ENCODE measurements around the gene DDX6.
"Not testable (repeated sequence)": the region's sequence is repeated elsewhere in the genome, so short reads cannot be mapped to it uniquely, and the experiment has no call there.

The DDX6 gene

DNA sequence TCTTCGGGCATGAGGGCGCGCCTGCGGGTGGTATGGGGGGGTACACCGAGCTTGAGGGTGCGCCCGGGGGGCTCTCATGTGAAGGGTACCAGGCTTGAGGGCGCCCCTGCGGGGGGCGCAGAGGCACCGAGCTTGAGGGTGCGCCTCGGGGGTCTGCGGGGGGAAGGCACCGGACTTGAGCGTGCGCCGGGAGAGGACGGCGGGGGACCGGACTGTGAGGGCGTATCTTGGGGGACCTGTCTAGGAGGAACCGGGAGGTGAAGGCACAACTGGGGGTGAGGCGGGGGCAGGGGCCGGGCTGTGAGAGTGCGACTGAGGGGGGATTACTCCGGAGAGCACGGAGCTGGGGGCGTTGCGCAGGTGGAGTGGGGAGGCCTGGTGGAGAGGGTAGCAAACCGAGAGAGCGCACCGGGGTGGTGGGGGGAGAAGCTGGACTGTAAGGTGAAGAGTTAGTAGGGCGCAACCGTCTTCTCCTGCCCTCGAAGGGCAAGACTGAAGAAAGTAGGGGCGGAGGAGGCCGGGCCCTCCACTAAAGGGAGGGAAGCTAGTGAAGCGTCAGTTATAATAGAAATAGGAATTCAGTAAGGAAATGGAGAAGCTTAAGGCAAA is 1.1 kb upstream of the DDX6 start:
- peak; percentile 35 to 62 (median 54) for DNase-seq

DNA sequence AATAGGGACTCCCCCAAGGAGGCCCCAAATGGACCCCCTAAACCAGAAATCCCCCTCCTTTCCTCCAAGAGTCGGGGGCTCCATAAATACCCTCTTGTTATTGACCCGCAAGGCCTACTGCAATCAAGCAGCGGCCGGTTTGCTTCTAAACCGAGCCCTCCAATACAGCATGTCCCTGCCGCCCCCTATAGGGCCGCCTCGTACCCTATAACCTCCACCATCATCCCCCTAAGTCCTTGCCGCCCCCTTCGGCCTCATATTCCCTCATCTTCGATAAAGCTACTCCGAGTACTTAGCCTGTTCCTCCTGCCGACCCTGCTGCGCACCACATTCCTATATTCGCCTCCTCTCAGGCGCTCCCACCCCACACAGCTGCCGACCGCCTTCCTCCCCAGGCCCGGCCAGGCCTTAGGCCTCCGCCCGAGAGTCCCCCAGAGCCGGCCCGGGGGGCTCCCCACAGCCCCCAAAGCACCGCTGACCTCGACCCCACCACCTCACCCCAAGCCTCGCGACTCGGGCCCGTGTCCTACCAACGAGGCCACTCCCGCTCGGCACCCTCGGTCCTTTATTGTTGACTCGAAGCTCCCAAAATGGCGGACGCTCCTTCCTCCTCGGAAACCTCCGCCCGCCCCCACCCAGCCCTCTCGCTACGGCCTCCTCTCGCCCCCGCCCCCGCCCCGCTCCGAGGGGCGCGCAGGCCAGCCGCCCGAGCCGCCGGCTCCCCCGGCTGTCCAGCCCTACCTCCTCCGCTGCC is 430 bp downstream of the DDX6 start:
- peak; percentile 42 to 65 (median 58) for DNase-seq

DNA sequence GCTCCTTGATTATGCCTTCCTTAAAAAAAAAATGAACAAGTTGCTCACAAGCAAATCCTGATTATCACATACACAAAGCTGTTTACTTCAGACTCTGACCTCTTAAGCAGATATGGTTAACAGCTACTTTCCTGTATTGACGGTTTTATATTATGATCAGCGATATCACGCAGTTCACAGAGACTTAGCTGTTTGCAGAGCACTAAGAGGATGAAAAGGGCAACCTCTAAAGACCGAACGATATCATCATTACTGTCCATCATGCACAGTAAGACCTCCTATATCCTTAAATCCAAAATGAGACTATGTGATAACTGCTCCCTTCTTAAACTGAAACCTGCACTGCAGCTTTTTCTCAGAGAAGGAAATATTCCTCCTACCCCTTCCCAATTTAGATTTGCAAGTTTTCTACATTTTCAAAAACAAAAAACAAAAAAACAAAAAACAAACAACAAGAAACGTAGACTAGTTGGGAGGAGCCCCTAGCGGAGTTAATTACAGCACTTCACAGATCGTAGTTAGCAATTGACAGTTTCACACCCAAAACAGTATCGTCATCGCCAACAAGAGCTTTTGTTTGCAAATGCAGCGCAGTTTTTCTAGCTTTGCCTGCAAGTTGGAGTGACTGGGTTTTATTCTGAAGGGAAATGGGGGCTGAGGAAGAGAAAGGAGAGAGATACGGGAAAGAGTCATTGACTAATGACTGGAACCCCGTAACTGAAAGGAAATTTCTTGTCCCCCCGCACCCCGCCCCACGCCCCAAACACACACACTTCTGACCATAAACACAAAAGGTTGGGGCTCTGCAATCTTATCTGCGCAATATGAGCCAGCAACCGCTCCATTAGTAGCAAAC is 1.2 kb downstream of the DDX6 start:
- DNase-seq, result peak; percentile 41 to 55 (median 46)

DNA sequence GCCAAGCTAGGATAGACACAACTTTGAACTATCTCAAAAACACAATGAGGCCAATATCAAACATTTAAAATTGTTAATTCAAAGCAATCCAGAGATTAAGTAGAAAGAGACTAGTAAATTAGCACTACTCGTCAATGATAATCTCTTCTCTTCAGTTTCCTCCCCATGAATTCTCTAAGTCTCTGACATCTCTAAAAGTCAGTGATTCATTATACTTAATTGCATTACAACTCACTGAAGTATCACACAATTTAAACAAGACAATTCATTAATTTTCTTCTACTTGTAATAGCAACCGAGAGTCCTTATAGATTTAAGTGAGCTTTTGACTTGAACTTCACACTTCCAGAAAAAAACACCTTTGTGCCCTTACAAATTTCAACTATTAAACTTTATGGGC is 4.3 kb downstream of the DDX6 start:
- DNase-seq, result no peak

DNA sequence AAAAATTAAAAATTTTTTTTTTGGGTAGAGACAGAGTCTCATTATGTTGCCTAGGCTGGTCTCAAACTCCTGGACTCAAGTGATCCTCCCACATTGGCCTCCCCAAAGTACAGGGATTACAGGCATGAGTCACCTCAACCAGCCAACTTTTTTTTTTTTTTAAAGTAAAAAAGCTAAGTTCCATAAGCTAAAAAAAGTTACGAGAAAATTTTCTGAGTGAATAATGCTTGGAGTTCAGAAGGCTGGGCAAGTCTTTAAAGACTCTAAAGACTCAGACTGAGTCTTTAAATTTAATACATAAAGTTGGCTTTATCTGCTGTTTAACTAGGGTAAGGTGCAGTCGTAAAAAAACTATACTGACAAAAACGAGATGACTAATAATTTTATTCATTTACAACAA is 5.6 kb downstream of the DDX6 start:
- DNase-seq, result peak in 3 of 4 experiments; percentile 14 to 38 (median 32)

DNA sequence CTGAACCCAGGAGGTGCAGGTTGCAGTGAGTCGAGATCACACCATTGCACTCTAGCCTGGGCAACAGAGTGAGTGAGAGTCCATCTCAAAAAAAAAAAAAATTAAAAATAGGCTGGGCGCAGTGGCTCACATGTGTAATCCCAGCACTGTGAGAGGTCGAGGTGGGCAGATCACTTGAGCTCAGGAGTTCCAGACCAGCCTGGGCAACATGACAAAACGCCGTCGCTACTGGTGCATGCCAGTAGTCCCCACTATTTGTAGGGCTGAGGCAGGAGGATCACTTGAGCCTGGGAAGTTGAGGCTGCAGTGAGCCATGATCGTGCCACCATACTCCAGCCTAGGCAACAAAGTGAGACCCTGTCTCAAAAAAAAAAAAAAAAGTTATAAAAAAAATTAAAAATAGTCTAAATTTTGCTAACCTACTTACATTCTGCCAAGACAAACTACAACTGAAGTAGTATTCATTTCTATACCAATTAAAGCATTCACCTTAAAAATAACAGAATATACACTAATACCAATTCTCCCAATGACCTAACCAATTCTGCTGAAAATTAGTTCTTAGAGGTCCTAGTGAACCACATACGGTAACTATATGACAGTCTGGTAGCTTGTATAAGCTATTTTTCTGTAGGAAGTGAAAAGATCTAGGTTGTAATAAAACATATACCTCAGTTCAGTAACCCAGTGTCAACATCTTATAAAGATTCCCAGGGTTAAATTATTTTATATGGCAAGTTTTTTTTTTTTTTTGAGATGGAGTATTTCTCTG is 7.1 kb downstream of the DDX6 start:
- no peak for DNase-seq

DNA sequence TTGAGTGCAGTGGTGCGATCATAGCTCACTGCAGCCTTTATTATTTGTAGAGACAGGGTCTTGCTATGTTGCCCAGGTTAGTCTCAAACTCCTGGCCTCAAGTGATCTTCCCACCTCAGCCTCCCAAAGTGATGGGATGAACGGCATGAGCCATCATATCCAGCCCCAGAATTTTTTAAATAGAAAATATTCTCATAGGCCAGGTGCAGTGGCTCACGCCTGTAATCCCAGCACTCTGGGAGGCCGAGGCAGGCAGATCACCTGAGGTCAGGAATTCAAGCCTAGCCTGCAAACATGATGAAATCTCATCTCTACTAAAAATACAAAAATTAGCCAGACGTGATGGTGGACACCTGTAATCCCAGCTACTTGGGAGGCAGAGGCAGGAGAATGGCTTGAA is 7.6 kb downstream of the DDX6 start:
- DNase-seq, result not testable (repeated sequence)

DNA sequence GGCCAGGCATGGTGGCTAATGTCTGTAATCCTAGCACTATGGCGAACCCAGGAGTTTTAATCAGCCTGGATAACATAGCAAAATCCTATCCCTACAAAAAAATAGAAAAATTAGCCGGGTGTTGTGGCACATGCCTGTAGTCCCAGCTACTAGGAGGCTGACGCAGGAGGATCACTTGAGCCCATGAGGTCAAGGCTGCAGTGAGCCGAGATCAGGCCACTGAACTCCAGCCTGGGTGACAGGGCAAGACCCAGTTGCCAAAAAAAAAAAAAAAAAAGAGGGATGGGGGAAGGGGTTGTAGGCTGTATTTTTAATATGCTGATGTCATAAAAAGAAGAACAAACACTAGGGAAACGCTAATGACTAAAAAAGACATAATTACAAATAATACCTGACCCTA is 12.1 kb downstream of the DDX6 start:
- DNase-seq, result no peak

DNA sequence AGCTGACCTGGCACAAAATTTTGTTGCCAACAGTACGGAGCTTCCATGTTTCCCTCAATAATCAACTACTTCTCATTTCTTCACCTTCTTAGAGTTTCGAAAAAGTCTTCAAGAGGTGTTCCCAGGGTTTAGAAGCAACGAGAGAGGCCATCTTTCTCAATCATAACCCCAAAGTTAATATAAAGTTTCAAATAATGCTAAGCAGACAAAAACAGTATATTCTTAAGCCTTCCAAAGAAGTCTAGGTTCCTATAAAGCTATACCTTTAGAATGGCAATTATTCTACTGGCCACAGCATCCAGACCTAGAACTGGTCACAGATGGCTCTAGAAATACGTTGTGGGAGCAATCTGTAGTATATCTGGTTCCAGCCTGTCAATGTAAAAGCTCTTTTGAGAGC is 16.9 kb downstream of the DDX6 start:
- DNase-seq, result no peak

DNA sequence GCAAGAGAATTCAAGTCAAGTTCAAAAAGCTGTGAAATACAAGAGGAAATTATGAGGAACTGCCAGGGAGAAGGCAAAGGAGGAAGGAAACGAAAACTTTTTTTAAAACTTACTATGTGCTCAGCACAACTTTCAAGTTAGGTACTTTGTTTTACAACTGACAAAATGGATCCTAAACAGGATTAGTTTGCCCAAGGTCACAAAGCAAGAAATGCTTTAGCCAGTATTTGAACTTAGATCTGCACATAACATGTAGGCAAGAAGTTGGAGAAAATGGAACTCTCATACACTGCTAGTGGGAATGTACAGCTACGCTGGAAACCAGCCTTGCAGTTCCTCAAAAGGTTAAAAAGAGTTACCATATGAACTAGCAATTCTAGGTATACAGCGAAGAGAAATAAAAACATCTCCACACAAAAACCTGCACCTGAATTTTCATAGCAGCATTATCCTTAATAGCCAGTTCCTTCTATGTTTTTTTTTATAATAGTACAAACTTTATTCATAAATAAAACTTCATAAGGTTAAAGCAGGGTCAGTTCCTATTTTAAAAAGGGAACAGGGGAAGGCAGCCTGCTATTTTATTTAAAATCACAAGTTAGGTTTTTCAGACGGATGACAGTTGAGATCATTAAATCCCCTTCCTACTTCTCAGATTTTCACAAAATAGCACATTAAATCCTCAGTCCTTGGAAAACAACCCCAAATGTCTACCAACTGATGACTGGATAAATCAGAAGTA is 19.2 kb downstream of the DDX6 start:
- DNase-seq, result peak; percentile 31 to 76 (median 57)

DNA sequence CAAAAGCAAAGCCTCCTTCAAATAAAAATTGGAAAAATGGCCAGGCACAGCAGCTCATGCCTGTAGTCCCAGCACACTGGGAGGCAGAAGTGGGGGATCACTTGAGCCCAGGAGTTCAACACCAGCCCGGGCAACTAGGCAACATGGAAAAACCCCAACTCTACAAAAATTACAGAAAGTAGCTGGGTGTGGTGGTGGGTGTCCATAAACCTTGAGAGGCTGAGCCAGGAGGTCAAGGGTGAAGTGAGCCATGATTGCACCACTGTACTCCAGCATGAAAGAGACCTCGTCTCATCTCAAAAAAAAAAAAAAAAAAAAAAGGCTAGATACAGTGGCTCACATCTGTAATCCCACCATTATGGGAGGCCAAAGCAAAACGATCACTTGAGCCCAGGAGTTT is 22.3 kb downstream of the DDX6 start:
- DNase-seq, result peak in 3 of 4 experiments; percentile 23 to 30 (median 24)

DNA sequence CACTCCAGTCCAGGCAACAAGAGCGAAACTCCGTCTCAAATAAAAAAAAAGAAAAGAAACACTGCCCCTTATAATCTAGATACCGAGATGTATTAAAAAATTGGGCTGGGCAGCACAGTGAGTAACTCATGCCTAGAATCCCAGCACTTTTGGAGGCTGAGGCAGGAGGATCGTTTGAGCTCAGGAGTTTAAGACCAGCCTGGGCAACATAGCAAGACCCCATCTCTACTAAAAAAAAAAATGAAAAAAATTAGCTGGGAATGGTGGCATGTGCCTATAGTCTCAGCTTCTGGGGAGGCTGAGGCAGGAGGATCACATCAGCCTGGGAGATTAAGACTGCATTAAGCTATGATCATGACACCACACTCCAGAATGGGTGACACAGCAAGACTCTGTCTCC is 24.9 kb downstream of the DDX6 start:
- DNase-seq, result no peak

DNA sequence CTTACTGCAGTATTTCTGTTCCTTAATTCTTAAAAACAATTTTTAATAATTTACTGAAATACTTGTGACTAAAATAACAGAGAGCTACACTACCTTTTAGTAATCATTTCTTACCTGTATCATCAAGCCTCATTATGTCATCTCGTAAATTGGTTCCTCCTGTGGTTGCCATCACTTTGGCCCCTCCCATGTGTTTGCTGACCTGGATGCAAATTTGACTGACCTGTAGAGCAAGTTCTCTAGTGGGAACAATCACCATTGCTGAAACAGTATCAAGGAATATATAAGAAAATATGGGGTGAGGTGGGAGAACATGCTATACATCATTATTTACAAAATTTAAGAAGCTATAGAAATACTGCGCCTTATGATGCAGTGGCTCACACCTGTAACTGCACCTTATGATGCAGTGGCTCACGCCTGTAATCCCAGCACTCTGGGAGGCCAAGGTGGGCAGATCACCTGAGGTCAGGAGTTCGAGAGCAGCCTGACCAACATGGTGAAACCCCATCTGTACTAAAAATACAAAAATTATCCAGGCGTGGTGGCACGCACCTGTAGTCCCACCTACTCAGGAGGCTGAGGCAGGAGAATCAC is 25.8 kb downstream of the DDX6 start:
- not testable (repeated sequence) for DNase-seq

DNA sequence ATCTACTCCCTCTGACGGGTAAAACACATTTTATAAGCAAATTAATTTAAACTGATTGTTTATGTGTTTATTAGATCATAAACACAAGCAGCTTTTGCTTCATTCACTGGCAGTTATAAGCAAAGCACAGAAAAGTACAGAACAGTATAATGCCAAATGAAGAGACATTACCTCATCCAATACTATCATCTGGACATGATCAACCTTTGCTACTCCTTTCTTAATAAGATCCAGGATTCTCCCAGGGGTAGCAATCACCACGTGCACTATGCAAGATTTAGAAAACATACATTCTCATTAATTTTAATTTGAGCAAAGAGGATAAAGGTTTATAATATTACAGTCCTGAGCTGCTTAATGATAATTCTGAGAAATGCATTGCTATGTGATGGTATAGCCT is 27.9 kb downstream of the DDX6 start:
- no peak for DNase-seq

DNA sequence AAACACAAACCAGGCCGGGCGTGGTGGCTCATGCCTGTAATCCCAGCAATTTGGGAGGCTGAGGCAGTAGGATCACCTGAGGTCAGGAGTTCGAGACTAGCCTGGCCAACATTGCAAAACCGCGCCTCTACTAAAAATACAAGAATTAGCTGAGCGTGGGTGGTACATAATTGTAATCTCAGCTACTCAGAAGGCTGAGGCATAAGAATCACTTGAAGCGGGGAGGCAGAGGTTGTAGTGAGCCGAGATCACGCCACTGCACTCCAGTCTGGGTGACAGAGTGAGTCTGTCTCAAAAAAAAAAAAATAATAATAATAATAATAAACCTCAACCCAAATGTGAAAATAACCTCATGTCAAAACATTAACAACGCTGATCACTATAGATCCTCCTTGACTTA is 29.0 kb downstream of the DDX6 start:
- DNase-seq, result not testable (repeated sequence)

DNA sequence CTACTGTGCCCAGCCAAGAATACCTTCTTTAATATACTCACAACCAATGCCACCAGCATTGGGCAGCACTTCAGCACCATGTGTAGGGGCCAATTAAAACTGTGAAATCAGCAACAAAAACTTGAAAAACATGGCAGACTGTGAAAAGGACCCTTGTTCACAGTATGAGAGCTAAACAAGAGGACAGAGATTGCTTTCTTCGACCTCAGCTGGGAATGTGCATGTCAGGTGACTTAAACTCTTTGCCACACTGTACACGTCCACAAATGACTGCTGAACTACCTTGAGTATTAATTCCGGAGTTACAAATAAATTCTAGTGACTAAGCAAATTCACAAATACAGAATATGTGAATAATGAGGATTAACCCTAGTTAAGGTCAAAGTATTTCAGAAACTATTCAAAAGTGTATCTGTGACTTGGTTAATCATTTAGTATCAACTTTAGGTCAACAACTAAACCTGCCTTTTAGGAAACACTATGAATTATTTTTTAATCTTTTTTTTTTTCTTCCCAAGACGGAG is 33.0 kb downstream of the DDX6 start:
- DNase-seq, result no peak

DNA sequence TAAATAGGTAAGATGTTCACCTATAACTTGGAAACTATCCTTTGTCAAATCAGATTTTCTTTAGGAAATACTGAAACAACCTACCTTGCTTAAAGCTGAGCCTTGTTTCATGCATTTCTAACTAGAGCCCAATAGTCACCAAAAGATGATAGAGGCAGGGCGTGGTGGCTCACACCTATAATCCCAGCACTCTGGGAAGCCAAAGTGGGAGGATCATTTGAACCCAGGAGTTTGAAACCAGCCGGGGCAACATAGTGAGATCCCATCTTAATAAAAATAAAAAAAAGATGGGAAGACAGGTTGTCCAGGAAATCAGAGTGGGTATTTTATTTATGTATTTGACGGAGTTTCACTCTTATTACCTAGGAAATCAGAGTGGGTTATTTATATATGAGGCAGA is 38.3 kb downstream of the DDX6 start:
- no peak for DNase-seq

DNA sequence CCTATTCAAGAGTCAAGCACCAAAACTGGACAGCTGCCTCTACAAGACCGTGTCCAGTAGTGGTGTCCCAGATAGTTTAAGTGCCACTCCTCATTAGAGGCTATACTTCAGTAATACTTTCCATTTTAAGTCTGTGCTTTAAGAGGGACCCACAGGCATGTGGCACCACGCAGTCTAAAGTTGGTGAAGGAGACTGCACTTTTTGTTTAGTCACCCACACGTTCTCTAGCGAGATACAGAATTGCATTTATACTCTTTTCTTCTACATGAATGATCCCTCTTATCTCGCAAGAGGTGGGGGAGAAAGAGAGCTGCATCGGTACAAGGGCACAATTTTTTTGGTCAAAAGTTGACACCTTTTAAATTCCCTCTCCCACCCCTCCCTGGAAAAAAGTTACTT is 41.5 kb downstream of the DDX6 start:
- no peak for DNase-seq

DNA sequence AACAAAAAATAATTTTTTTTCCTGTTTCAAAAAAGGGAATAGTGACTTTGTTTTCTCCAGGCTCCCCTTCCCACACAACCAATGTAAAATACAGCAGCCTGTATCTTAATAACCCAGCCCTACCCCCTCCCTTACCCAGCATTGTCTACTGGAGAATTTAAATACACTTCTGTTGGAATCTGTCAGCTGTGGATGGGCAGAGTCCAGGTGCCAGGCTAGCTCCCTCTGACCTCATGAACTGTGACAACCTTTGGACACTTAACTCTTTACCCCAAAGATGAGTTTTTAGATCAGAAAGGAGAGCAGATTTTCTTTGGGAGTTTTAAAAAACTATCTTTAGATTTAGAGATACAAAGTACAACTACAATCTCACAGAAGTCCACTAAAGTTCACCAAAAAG is 42.9 kb downstream of the DDX6 start:
- DNase-seq, result no peak

DNA sequence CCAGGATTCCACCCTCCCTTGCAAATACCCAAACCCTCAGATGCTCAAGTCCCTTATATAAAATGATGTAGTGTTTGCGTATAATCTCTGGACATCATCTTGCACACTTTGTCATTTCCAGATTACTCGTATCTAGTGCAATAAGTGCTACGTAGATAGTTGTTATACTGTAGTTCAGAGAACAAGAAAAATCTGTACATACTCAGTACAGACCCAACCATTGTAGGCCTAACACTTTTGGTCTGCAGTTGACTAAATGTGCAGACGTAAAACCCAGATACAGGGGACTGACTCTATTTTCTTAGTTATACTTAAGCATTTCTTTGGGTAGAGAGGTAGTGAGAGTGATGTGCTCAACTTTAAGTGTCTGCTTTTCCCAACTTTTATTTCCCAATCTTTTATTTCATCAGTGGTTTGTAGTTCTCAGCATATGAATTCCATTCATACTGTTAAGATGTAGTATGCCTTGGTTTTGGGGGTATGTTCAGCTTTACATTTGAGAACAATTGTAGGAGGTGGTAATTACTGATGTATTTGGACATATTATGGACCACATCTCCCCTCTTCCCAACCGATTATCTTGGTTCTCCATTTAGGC is 43.9 kb downstream of the DDX6 start:
- no peak for DNase-seq

DNA sequence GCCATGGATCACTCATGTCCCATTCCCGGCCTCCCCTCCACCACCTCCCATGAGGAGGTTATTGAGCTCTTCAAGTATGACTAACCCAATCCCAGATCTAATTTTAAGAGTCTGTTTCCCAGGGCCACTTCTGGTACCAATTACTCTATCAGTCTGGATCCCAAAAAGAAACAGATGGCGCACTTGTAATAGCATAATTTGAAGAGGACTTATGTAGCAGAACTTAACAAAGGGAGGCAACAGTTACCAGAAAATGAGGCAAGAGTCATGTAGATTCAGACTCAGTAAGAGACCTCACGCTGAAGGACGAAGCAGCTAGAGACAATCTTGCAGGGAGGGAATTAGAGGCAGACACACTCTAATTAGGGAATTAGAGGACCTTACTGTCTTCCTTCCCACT is 46.9 kb downstream of the DDX6 start:
- no peak for DNase-seq

Measured in suppressor macrophage (primary cell).